Smooth muscle cell (in vitro differentiated cells): ENCODE data around the gene MASP2. TPM values are rescaled to one million over a fixed set of nuclear protein-coding genes. Genes with fewer than 3 reads are reported as not detected.
"Not testable (repeated sequence)": the region's sequence is repeated elsewhere in the genome, so short reads cannot be mapped to it uniquely, and the experiment has no call there.

Experiments used
- DNase-seq: peaks from one replicate; lab custom pipeline; 2025; ENCODE audit not compliant: unreplicated experiment; lab: John Stamatoyannopoulos, UW
- H2AFZ ChIP-seq: fragments of 200-600 bp; sonication (generic); 2 replicates; pipeline ENCODE4 v1.6.0; 2016; ENCODE audit warnings: antibody characterized with exemption, low read depth, mild to moderate bottlenecking
- H3F3A ChIP-seq: fragments of 200-600 bp; sonication (generic); 2 replicates; pipeline ENCODE4 v1.6.0; 2017; ENCODE audit warnings: antibody characterized with exemption, low read depth
- H3K27ac ChIP-seq: fragments of 200-600 bp; sonication (generic); 2 replicates; pipeline ENCODE4 v1.5.1; 2016; ENCODE audit warnings: low read depth, mild to moderate bottlenecking
- H3K27me3 ChIP-seq: fragments of 200-600 bp; sonication (generic); 2 replicates; pipeline ENCODE4 v1.6.1; 2016; ENCODE audit warnings: low read depth, mild to moderate bottlenecking
- H3K36me3 ChIP-seq: fragments of 200-600 bp; sonication (generic); 2 replicates; pipeline ENCODE4 v1.5.1; 2016; ENCODE audit warnings: low read depth
- H3K4me1 ChIP-seq: fragments of 200-600 bp; sonication (generic); 2 replicates; pipeline ENCODE4 v1.5.1; 2016; ENCODE audit warnings: low read depth
- H3K4me2 ChIP-seq: fragments of 200-600 bp; sonication (generic); 2 replicates; pipeline ENCODE4 v1.6.0; 2016; ENCODE audit warnings: mild to moderate bottlenecking
- H3K4me3 ChIP-seq: fragments of 200-600 bp; sonication (generic); 2 replicates; pipeline ENCODE4 v1.5.1; 2016; ENCODE audit warnings: mild to moderate bottlenecking
- H3K79me2 ChIP-seq: fragments of 200-600 bp; sonication (generic); 2 replicates; pipeline ENCODE4 v1.6.0; 2016; ENCODE audit warnings: low read depth, mild to moderate bottlenecking
- H3K9ac ChIP-seq: fragments of 200-600 bp; sonication (generic); 2 replicates; pipeline ENCODE4 v1.6.0; 2016; ENCODE audit warnings: low read depth
- H3K9me3 ChIP-seq: fragments of 200-600 bp; sonication (generic); replicated peaks from 2 replicates; pipeline ENCODE4 v1.5.1; 2016; ENCODE audit warnings: low read depth
- H4K20me1 ChIP-seq: fragments of 200-600 bp; sonication (generic); 2 replicates; pipeline ENCODE4 v1.6.0; 2016; ENCODE audit warnings: low read depth
- CTCF ChIP-seq: fragments of 200-600 bp; sonication (generic); IDR thresholded peaks from 2 replicates; pipeline ENCODE4 v1.5.1; 2017; ENCODE audit warnings: borderline replicate concordance, mild to moderate bottlenecking, antibody characterized with exemption; ENCODE audit not compliant: insufficient read depth, poor library complexity, severe bottlenecking
- WGBS: methylation state at CpG from one replicate; pipeline ENCODE4 v1.1.7; 2016; ENCODE audit warnings: low lambda C conversion rate; 5-methylcytosine and 5-hydroxymethylcytosine counted together
- polyA plus RNA-seq: library from polyadenylated mRNA; unstranded; fragments of >200 nt; fragmentation: Nextera tagmentation; extraction: Ambion mirVana; gene quantifications from 2 replicates; pipeline ENCODE4 v1.2.1, GENCODE V29; 2016
- total RNA-seq: library from RNA; depleted of rRNA; stranded (reverse); fragments of >200 nt; gene quantifications from 2 replicates; pipeline ENCODE4 v1.2.3, GENCODE V29; 2014

MASP2 gene
- total and polyA plus RNA-seq, 2 experiments from 2014 or later, result 0.26 TPM; not detected in 1

- Histone ChIP-seq H3K9me3 (no peaks in the 10 kb centered on the region), H3K36me3 (peaks cover 7% of the 10 kb centered on the region), H3K9ac (no peak overlapping the region), H3K4me3 (no peak overlapping the region), H2AFZ (no peak overlapping the region), H3K27me3 (no peaks in the 10 kb centered on the region), H3K4me1 (peaks cover 5% of the 10 kb centered on the region), H3K79me2 (peaks cover 7% of the 10 kb centered on the region), H3F3A (peaks cover 9% of the 10 kb centered on the region), H3K4me2 (no peak overlapping the region), H4K20me1 (no peaks in the 10 kb centered on the region), H3K27ac (no peak overlapping the region)
- no peak for TF ChIP-seq CTCF
- 100% methylated on average over 3 of the region's 3 CpGs for WGBS
- no peak for DNase-seq
Observed at GRCh38 chr1:11064942-11065341, 17.9 kb upstream of the MASP2 start.

- WGBS, result 95% methylated on average over 18 of the region's 18 CpGs
- not testable (repeated sequence) for H3K4me3 ChIP-seq, H3K9ac ChIP-seq, H3K4me1 ChIP-seq, H3K4me2 ChIP-seq, H3K9me3 ChIP-seq, H3K27me3 ChIP-seq, DNase-seq, H3F3A ChIP-seq, H2AFZ ChIP-seq, H3K27ac ChIP-seq, H3K36me3 ChIP-seq, H4K20me1 ChIP-seq
- H3K79me2 ChIP-seq, result peaks cover 13% of the 10 kb centered on the region
Observed at GRCh38 chr1:11063937-11064537, 17.0 kb upstream of the MASP2 start.

- Histone ChIP-seq H3K4me2 (no peak overlapping the region), H3K4me3 (no peak overlapping the region), H3K79me2 (peaks cover 24% of the 10 kb centered on the region), H3K27me3 (no peaks in the 10 kb centered on the region), H4K20me1 (no peaks in the 10 kb centered on the region), H3K9ac (no peak overlapping the region), H3K27ac (no peak overlapping the region), H3F3A (peaks cover 9% of the 10 kb centered on the region), H3K4me1 (peaks cover 12% of the 10 kb centered on the region), H3K9me3 (no peaks in the 10 kb centered on the region), H2AFZ (no peak overlapping the region), H3K36me3 (peaks cover 7% of the 10 kb centered on the region)
- WGBS, result 77% methylated on average over 3 of the region's 3 CpGs
- no peak for DNase-seq
- no peak for TF ChIP-seq CTCF
Observed at GRCh38 chr1:11062965-11063401, 15.9 kb upstream of the MASP2 start.

- Histone ChIP-seq H3K9ac (no peak overlapping the region), H3K4me1 (peaks cover 12% of the 10 kb centered on the region), H3K27ac (no peak overlapping the region), H3F3A (peaks cover 9% of the 10 kb centered on the region), H4K20me1 (no peaks in the 10 kb centered on the region), H3K4me3 (no peak overlapping the region), H3K4me2 (no peak overlapping the region), H3K36me3 (peaks cover 5% of the 10 kb centered on the region), H3K9me3 (no peaks in the 10 kb centered on the region), H3K27me3 (no peaks in the 10 kb centered on the region), H2AFZ (no peak overlapping the region), H3K79me2 (peaks cover 26% of the 10 kb centered on the region)
- 94% methylated on average over 5 of the region's 5 CpGs for WGBS
- DNase-seq, result no peak
- no peak for TF ChIP-seq CTCF
Observed at GRCh38 chr1:11061652-11062365, 14.8 kb upstream of the MASP2 start.
